Endothelial cell (in vitro differentiated cells): ENCODE data around the gene WSCD2. TPM values are rescaled to one million over a fixed set of nuclear protein-coding genes. Genes with fewer than 3 reads are reported as not detected.

Experiments used
- DNase-seq: peaks from one replicate; pipeline ENCODE4 v3.0.0; 2021; ENCODE audit warnings: low spot score
- H3K27ac Mint-ChIP-seq: one replicate; pipeline ENCODE4 v1.8.0; 2021; ENCODE audit warnings: mixed read lengths, inconsistent platforms; ENCODE audit not compliant: unreplicated experiment
- H3K27me3 Mint-ChIP-seq: one replicate; pipeline ENCODE4 v1.8.0; 2021; ENCODE audit warnings: mild to moderate bottlenecking, moderate library complexity, mixed read lengths, inconsistent platforms; ENCODE audit not compliant: unreplicated experiment
- H3K36me3 Mint-ChIP-seq: one replicate; pipeline ENCODE4 v1.8.0; 2021; ENCODE audit warnings: mild to moderate bottlenecking, low read depth, mixed read lengths, inconsistent platforms; ENCODE audit not compliant: unreplicated experiment
- H3K4me1 Mint-ChIP-seq: one replicate; pipeline ENCODE4 v1.8.0; 2021; ENCODE audit warnings: mild to moderate bottlenecking, mixed read lengths, inconsistent platforms; ENCODE audit not compliant: unreplicated experiment
- H3K4me3 Mint-ChIP-seq: one replicate; pipeline ENCODE4 v1.8.0; 2021; ENCODE audit warnings: mild to moderate bottlenecking, mixed read lengths, inconsistent platforms; ENCODE audit not compliant: unreplicated experiment
- H3K9me3 Mint-ChIP-seq: one replicate; pipeline ENCODE4 v1.8.0; 2021; ENCODE audit warnings: mixed read lengths, inconsistent platforms; ENCODE audit not compliant: unreplicated experiment
- CTCF ChIP-seq: fragments of 200-600 bp; sonication (generic); IDR thresholded peaks from one replicate; pipeline ENCODE4 v1.5.0; 2021; ENCODE audit warnings: antibody characterized with exemption; ENCODE audit not compliant: unreplicated experiment
- total RNA-seq: library from RNA; stranded (reverse); fragmentation: NEBNext Ultra II Directional; extraction: Animal tissue kit (Norgen Biotek cat#: 25700); gene quantifications from one replicate; pipeline ENCODE4 v1.2.1, GENCODE V29; 2021; ENCODE audit not compliant: unreplicated experiment

Gene WSCD2
- total RNA-seq, 1 donor from 2014 or later = not detected

GRCh38 chr12:108297424-108297823 lies 168.3 kb downstream of the WSCD2 start:
- Mint-ChIP-seq H3K27ac (no peak overlapping the region), H3K27me3 (peaks cover 5% of the 10 kb centered on the region), H3K36me3 (no peaks in the 10 kb centered on the region), H3K4me3 (no peak overlapping the region), H3K9me3 (no peaks in the 10 kb centered on the region), H3K4me1 (peaks cover 19% of the 10 kb centered on the region)
- DNase-seq = no peak
- no peak for TF ChIP-seq CTCF

GRCh38 chr12:108297895-108298760 lies 169.0 kb downstream of the WSCD2 start:
- no peak for DNase-seq
- Mint-ChIP-seq H3K4me1 (peaks cover 24% of the 10 kb centered on the region), H3K9me3 (no peaks in the 10 kb centered on the region), H3K27me3 (peaks cover 5% of the 10 kb centered on the region), H3K36me3 (no peaks in the 10 kb centered on the region), H3K4me3 (no peak overlapping the region), H3K27ac (no peak overlapping the region)
- no peak for TF ChIP-seq CTCF

- Mint-ChIP-seq H3K36me3 (no peaks in the 10 kb centered on the region), H3K4me3 (no peak overlapping the region), H3K4me1 (peaks cover 25% of the 10 kb centered on the region), H3K9me3 (no peaks in the 10 kb centered on the region), H3K27ac (no peak overlapping the region), H3K27me3 (peaks cover 7% of the 10 kb centered on the region)
- TF ChIP-seq CTCF = no peak
- DNase-seq = no peak
Observed at GRCh38 chr12:108298761-108299275, 169.7 kb downstream of the WSCD2 start.

GRCh38 chr12:108299516-108299915 lies 170.4 kb downstream of the WSCD2 start:
- H3K4me3 Mint-ChIP-seq = no peak overlapping the region
- no peak for DNase-seq
- no peaks in the 10 kb centered on the region for H3K36me3 Mint-ChIP-seq
- no peaks in the 10 kb centered on the region for H3K9me3 Mint-ChIP-seq
- no peak for TF ChIP-seq CTCF
- H3K4me1 Mint-ChIP-seq = peaks cover 31% of the 10 kb centered on the region
- H3K27ac Mint-ChIP-seq = no peak overlapping the region
- peaks cover 7% of the 10 kb centered on the region for H3K27me3 Mint-ChIP-seq

Other genes with a start within 250 kb of the WSCD2 start
- 0.51 TPM for gene CMKLR1, start 210.0 kb downstream of the WSCD2 start, total RNA-seq